CD8-positive, alpha-beta memory T cell (primary cell): ENCODE results near the gene SLC10A7. TPM values are rescaled to one million over a fixed set of nuclear protein-coding genes. Genes with fewer than 3 reads are reported as not detected.
A peak's percentile ranks its signal among the peaks of the same experiment; 100 is the strongest.

Source experiments
- CTCF ChIA-PET: fragments of 350-600 bp; sonication (Branson Sonifier 250); formaldehyde crosslinking; loops from one replicate; lab custom pipeline; 2021; ENCODE audit warnings: antibody characterized with exemption; lab: Charles Lee
- POLR2A ChIA-PET: fragments of 350-600 bp; sonication (Branson Sonifier 250); formaldehyde crosslinking; loops from one replicate; lab custom pipeline; 2021; ENCODE audit warnings: antibody characterized with exemption; lab: Charles Lee
- DNase-seq, 5 donors: peaks; one replicate each; pipeline versions ENCODE4 v3.0.0 to v3.0.0-alpha.2; 2020 to 2022; ENCODE audit warnings: mixed read lengths in 1 of 5
- H3K27ac ChIP-seq: one replicate; pipeline ENCODE4 v1.7.0; 2013; ENCODE audit warnings: low read depth, mild to moderate bottlenecking, low read length, moderate library complexity
- H3K27me3 ChIP-seq: 2 replicates; pipeline ENCODE4 v1.7.0; 2013; ENCODE audit warnings: low read length, mild to moderate bottlenecking; ENCODE audit not compliant: insufficient read depth, poor library complexity, severe bottlenecking
- H3K36me3 ChIP-seq: 2 replicates; pipeline ENCODE4 v1.7.0; 2013; ENCODE audit warnings: mild to moderate bottlenecking, low read length, moderate library complexity; ENCODE audit not compliant: insufficient read depth
- H3K4me1 ChIP-seq: 2 replicates; pipeline ENCODE4 v1.7.0; 2013; ENCODE audit warnings: mild to moderate bottlenecking, low read length, moderate library complexity; ENCODE audit not compliant: insufficient read depth
- H3K4me3 ChIP-seq: 2 replicates; pipeline ENCODE4 v1.7.0; 2013; ENCODE audit warnings: mild to moderate bottlenecking, low read length
- H3K9me3 ChIP-seq: 2 replicates; pipeline ENCODE4 v1.7.0; 2013; ENCODE audit warnings: mild to moderate bottlenecking, low read length
- H3K27ac Mint-ChIP-seq, 8 donors: one replicate each; pipeline ENCODE4 v1.8.0; 2020 to 2021; ENCODE audit warnings: mixed read lengths in 8 of 8, mild to moderate bottlenecking in 6 of 8, inconsistent platforms in 3 of 8, moderate library complexity in 3 of 8
- H3K27me3 Mint-ChIP-seq, 2 donors: one replicate each; pipeline ENCODE4 v1.8.0; 2020 to 2021; ENCODE audit warnings: mixed read lengths in 2 of 2, mild to moderate bottlenecking in 1 of 2, moderate library complexity in 1 of 2
- H3K36me3 Mint-ChIP-seq, 3 donors: one replicate each; pipeline ENCODE4 v1.8.0; 2020 to 2021; ENCODE audit warnings: mixed read lengths in 3 of 3, inconsistent platforms in 1 of 3, mild to moderate bottlenecking in 1 of 3
- H3K4me1 Mint-ChIP-seq, 3 donors: one replicate each; pipeline ENCODE4 v1.8.0; 2020 to 2021; ENCODE audit warnings: mixed read lengths in 3 of 3, inconsistent platforms in 1 of 3, mild to moderate bottlenecking in 1 of 3
- H3K4me3 Mint-ChIP-seq, 7 donors: one replicate each; pipeline ENCODE4 v1.8.0; 2020 to 2021; ENCODE audit warnings: mixed read lengths in 7 of 7, mild to moderate bottlenecking in 6 of 7, moderate library complexity in 4 of 7, inconsistent platforms in 2 of 7
- H3K9me3 Mint-ChIP-seq, 5 donors: one replicate each; pipeline ENCODE4 v1.8.0; 2020 to 2022; ENCODE audit warnings: mixed read lengths in 5 of 5, mild to moderate bottlenecking in 3 of 5, moderate library complexity in 2 of 5, inconsistent platforms in 1 of 5
- polyA plus RNA-seq: library from polyadenylated mRNA; unstranded; fragments of 300-500 nt; fragmentation: Illumina TruSeq; gene quantifications from one replicate; pipeline ENCODE4 v1.2.3, GENCODE V29; 2021
- total RNA-seq, 2 experiments: library from RNA; stranded (reverse); gene quantifications; one replicate each; pipeline ENCODE4 v1.2.3, GENCODE V29; 2021

SLC10A7 gene
- total and polyA plus RNA-seq, 3 experiments from 2014 or later = 9.0 to 15.7 (median 13.0) TPM

GRCh38 chr4:146472404-146472803 is 49.3 kb downstream of the SLC10A7 start:
- Mint-ChIP-seq H3K27me3 (no peaks in the 10 kb centered on the region), H3K36me3 (peaks cover 0 to 6% (median 6%) of the 10 kb centered on the region in 3 donors), H3K27ac (no peak overlapping the region), H3K9me3 (no peaks in the 10 kb centered on the region), H3K4me1 (peaks cover 0 to 2% (median 0%) of the 10 kb centered on the region in 3 donors), H3K4me3 (no peak overlapping the region)
- ChIA-PET CTCF (no interaction called here), POLR2A (no interaction called here)
- H3K4me1 ChIP-seq = no peaks in the 10 kb centered on the region
- DNase-seq = no peak
- no peak overlapping the region for H3K27ac ChIP-seq
- no peaks in the 10 kb centered on the region for H3K36me3 ChIP-seq
- no peaks in the 10 kb centered on the region for H3K27me3 ChIP-seq
- H3K9me3 ChIP-seq = no peaks in the 10 kb centered on the region
- H3K4me3 ChIP-seq = no peak overlapping the region

- Mint-ChIP-seq H3K4me1 (peaks cover 5 to 11% (median 5%) of the 10 kb centered on the region in 3 donors), H3K9me3 (no peaks in the 10 kb centered on the region), H3K36me3 (peaks cover 0 to 6% (median 3%) of the 10 kb centered on the region in 3 donors), H3K27me3 (no peaks in the 10 kb centered on the region), H3K4me3 (no peak overlapping the region), H3K27ac (no peak overlapping the region)
- ChIA-PET CTCF (no interaction called here), POLR2A (no interaction called here)
- no peak overlapping the region for H3K4me3 ChIP-seq
- no peaks in the 10 kb centered on the region for H3K27me3 ChIP-seq
- no peaks in the 10 kb centered on the region for H3K36me3 ChIP-seq
- H3K4me1 ChIP-seq = no peaks in the 10 kb centered on the region
- no peaks in the 10 kb centered on the region for H3K9me3 ChIP-seq
- H3K27ac ChIP-seq = no peak overlapping the region
- no peak for DNase-seq
Measured at GRCh38 chr4:146470604-146471003, 51.1 kb downstream of the SLC10A7 start.

GRCh38 chr4:146469022-146469421 is 52.7 kb downstream of the SLC10A7 start:
- H3K27me3 Mint-ChIP-seq = no peaks in the 10 kb centered on the region
- H3K36me3 Mint-ChIP-seq = peaks cover 0 to 6% (median 3%) of the 10 kb centered on the region in 3 donors
- POLR2A ChIA-PET = no interaction called here

GRCh38 chr4:146465628-146466027 is 56.1 kb downstream of the SLC10A7 start:
- Histone ChIP-seq H3K36me3 (no peaks in the 10 kb centered on the region), H3K9me3 (no peaks in the 10 kb centered on the region), H3K4me1 (no peaks in the 10 kb centered on the region), H3K4me3 (no peak overlapping the region), H3K27me3 (no peaks in the 10 kb centered on the region), H3K27ac (no peak overlapping the region)
- Mint-ChIP-seq H3K4me1 (peaks cover 3 to 13% (median 7%) of the 10 kb centered on the region in 3 donors), H3K27ac (no peak overlapping the region), H3K27me3 (no peaks in the 10 kb centered on the region), H3K9me3 (no peaks in the 10 kb centered on the region), H3K36me3 (peaks cover 0 to 8% (median 3%) of the 10 kb centered on the region in 3 donors), H3K4me3 (no peak overlapping the region)
- CTCF ChIA-PET = no interaction called here
- POLR2A ChIA-PET = no interaction called here
- no peak for DNase-seq

More at GRCh38 chr4:146469022-146469421, 52.7 kb downstream of the SLC10A7 start:
- Mint-ChIP-seq H3K9me3 (no peaks in the 10 kb centered on the region), H3K4me3 (no peak overlapping the region), H3K4me1 (peaks cover 5 to 13% (median 7%) of the 10 kb centered on the region in 3 donors), H3K27ac (no peak overlapping the region)
- Histone ChIP-seq H3K27ac (no peak overlapping the region), H3K36me3 (no peaks in the 10 kb centered on the region), H3K27me3 (no peaks in the 10 kb centered on the region), H3K4me3 (no peak overlapping the region), H3K4me1 (no peaks in the 10 kb centered on the region), H3K9me3 (no peaks in the 10 kb centered on the region)
- no peak for DNase-seq
- CTCF ChIA-PET = no interaction called here

GRCh38 chr4:146462251-146462650 is 59.5 kb downstream of the SLC10A7 start:
- no peaks in the 10 kb centered on the region for H3K9me3 ChIP-seq
- DNase-seq = no peak
- no peak overlapping the region for H3K4me3 ChIP-seq
- H3K9me3 Mint-ChIP-seq = no peaks in the 10 kb centered on the region
- no peak overlapping the region for H3K27ac ChIP-seq
- no peaks in the 10 kb centered on the region for H3K27me3 Mint-ChIP-seq
- peaks cover 15 to 34% (median 30%) of the 10 kb centered on the region in 3 donors for H3K4me1 Mint-ChIP-seq
- no peak overlapping the region for H3K27ac Mint-ChIP-seq
- CTCF ChIA-PET = interaction anchor here (1.2 kb wide), 1 partner anchor 13 kb away, joined by 3 read pairs; no protein-coding TSS in a partner anchor
- no peak overlapping the region for H3K4me3 Mint-ChIP-seq
- POLR2A ChIA-PET = no interaction called here
- H3K36me3 ChIP-seq = no peaks in the 10 kb centered on the region
- H3K36me3 Mint-ChIP-seq = peaks cover 0 to 13% (median 2%) of the 10 kb centered on the region in 3 donors
- H3K4me1 ChIP-seq = peaks cover 10% of the 10 kb centered on the region
- H3K27me3 ChIP-seq = no peaks in the 10 kb centered on the region

GRCh38 chr4:146458594-146458993 is 63.1 kb downstream of the SLC10A7 start:
- Histone ChIP-seq H3K36me3 (no peaks in the 10 kb centered on the region), H3K4me3 (no peak overlapping the region), H3K9me3 (no peaks in the 10 kb centered on the region), H3K27me3 (no peaks in the 10 kb centered on the region), H3K27ac (no peak overlapping the region), H3K4me1 (peaks cover 10% of the 10 kb centered on the region)
- H3K4me3 Mint-ChIP-seq = peak overlapping the region in 5 of 7 donors; percentile 20 to 52 (median 41)
- ChIA-PET CTCF (no interaction called here), POLR2A (no interaction called here)
- peak overlapping the region in 7 of 8 donors; percentile 54 to 92 (median 85) for H3K27ac Mint-ChIP-seq
- peak in 2 of 5 donors; percentile 5 to 17 for DNase-seq
- H3K4me1 Mint-ChIP-seq = peaks cover 12 to 37% (median 22%) of the 10 kb centered on the region in 3 donors
- H3K36me3 Mint-ChIP-seq = peaks cover 0 to 13% (median 2%) of the 10 kb centered on the region in 3 donors
- H3K9me3 Mint-ChIP-seq = no peaks in the 10 kb centered on the region
- no peaks in the 10 kb centered on the region for H3K27me3 Mint-ChIP-seq

- no peaks in the 10 kb centered on the region for H3K9me3 ChIP-seq
- no peak overlapping the region for H3K27ac ChIP-seq
- Mint-ChIP-seq H3K27ac (no peak overlapping the region), H3K36me3 (peaks cover 0 to 13% (median 2%) of the 10 kb centered on the region in 3 donors), H3K4me3 (no peak overlapping the region), H3K4me1 (peaks cover 15 to 42% (median 26%) of the 10 kb centered on the region in 3 donors), H3K27me3 (no peaks in the 10 kb centered on the region), H3K9me3 (no peaks in the 10 kb centered on the region)
- H3K36me3 ChIP-seq = no peaks in the 10 kb centered on the region
- H3K27me3 ChIP-seq = no peaks in the 10 kb centered on the region
- POLR2A ChIA-PET = no interaction called here
- H3K4me3 ChIP-seq = no peak overlapping the region
- peaks cover 10% of the 10 kb centered on the region for H3K4me1 ChIP-seq
- no peak for DNase-seq
- CTCF ChIA-PET = no interaction called here
Measured at GRCh38 chr4:146456681-146457080, 65.1 kb downstream of the SLC10A7 start.

GRCh38 chr4:146453181-146453807 is 68.4 kb downstream of the SLC10A7 start:
- peaks cover 0 to 7% (median 7%) of the 10 kb centered on the region in 3 donors for H3K36me3 Mint-ChIP-seq
- no peak overlapping the region for H3K4me3 Mint-ChIP-seq
- H3K4me3 ChIP-seq = no peak overlapping the region
- peaks cover 39 to 56% (median 48%) of the 10 kb centered on the region in 3 donors for H3K4me1 Mint-ChIP-seq
- H3K27ac ChIP-seq = no peak overlapping the region
- no peaks in the 10 kb centered on the region for H3K27me3 Mint-ChIP-seq
- H3K9me3 ChIP-seq = no peaks in the 10 kb centered on the region
- ChIA-PET CTCF (interaction anchor here (1.4 kb wide), 1 partner anchor 25 kb away, joined by 3 read pairs; no protein-coding TSS in a partner anchor), POLR2A (no interaction called here)
- no peak for DNase-seq
- H3K36me3 ChIP-seq = no peaks in the 10 kb centered on the region
- H3K9me3 Mint-ChIP-seq = no peaks in the 10 kb centered on the region
- H3K4me1 ChIP-seq = peaks cover 5% of the 10 kb centered on the region
- peak overlapping the region in 1 of 8 donors; percentile 27 for H3K27ac Mint-ChIP-seq
- H3K27me3 ChIP-seq = no peaks in the 10 kb centered on the region
